ENCODE measurements around the gene NCK1.

The NCK1 gene

GRCh38 chr3:136910697-136911096 lies 48.7 kb downstream of the NCK1 start:
- DNase-seq = no peak

GRCh38 chr3:136913168-136913567 lies 51.2 kb downstream of the NCK1 start:
- no peak for DNase-seq

GRCh38 chr3:136914739-136915138 lies 52.7 kb downstream of the NCK1 start:
- DNase-seq = no peak

GRCh38 chr3:136916223-136916622 lies 54.2 kb downstream of the NCK1 start:
- no peak for DNase-seq

- no peak for DNase-seq
These were observed 58.0 kb downstream of the NCK1 start for GRCh38 chr3:136919799-136920580.

GRCh38 chr3:136920904-136921611 lies 59.0 kb downstream of the NCK1 start:
- DNase-seq = no peak

GRCh38 chr3:136925425-136926190 lies 63.6 kb downstream of the NCK1 start:
- no peak for DNase-seq

- no peak for DNase-seq
These were observed 66.2 kb downstream of the NCK1 start for GRCh38 chr3:136928240-136928639.

- DNase-seq = no peak
These were observed 68.1 kb downstream of the NCK1 start for GRCh38 chr3:136929977-136930670.

GRCh38 chr3:136931606-136932005 lies 69.6 kb downstream of the NCK1 start:
- DNase-seq = no peak

- DNase-seq = no peak
These were observed 70.5 kb downstream of the NCK1 start for GRCh38 chr3:136932523-136932922.

GRCh38 chr3:136932978-136933772 lies 71.2 kb downstream of the NCK1 start:
- DNase-seq = no peak

GRCh38 chr3:136937175-136937574 lies 75.2 kb downstream of the NCK1 start:
- DNase-seq = no peak

- DNase-seq = no peak
These were observed 75.8 kb downstream of the NCK1 start for GRCh38 chr3:136937851-136938250.

- no peak for DNase-seq
These were observed 76.3 kb downstream of the NCK1 start for GRCh38 chr3:136938334-136938733.

- no peak for DNase-seq
These were observed 77.5 kb downstream of the NCK1 start for GRCh38 chr3:136939489-136939888.

- peak; percentile 11 for DNase-seq
These were observed 80.8 kb downstream of the NCK1 start for GRCh38 chr3:136942803-136943202.

- no peak for DNase-seq
These were observed 81.4 kb downstream of the NCK1 start for GRCh38 chr3:136943436-136943835.

GRCh38 chr3:136946978-136947377 lies 85.0 kb downstream of the NCK1 start:
- no peak for DNase-seq

- DNase-seq = no peak
These were observed 85.5 kb downstream of the NCK1 start for GRCh38 chr3:136947477-136947876.

- no peak for DNase-seq
These were observed 87.1 kb downstream of the NCK1 start for GRCh38 chr3:136949146-136949545.

- DNase-seq = no peak
These were observed 87.7 kb downstream of the NCK1 start for GRCh38 chr3:136949708-136950107.

Data from retina (tissue), 1 donor.